ENCODE results near the gene PSME3. TPM values are rescaled to one million over a fixed set of nuclear protein-coding genes. Genes with fewer than 3 reads are reported as not detected.

PSME3 gene
- total RNA-seq, 1 experiment from 2014 or later: 163 TPM

DNA sequence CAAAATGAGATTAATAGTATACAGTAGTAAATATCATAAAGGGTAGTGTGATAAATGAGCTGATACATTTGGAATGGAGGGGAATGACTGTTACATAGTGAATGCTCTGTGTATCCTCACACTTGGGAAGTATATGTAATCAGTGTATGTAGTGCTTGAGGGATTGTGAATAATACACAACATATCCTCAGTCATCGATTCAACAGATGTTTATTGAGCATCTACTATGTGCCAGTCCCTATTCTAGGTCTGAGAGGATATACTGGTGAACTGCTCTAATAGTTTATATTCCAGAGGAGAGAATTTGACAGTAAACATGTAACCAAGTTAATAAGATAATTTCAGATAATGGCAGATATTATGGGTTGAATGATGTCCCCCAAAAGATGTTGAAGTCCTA, 5.7 kb upstream of the PSME3 start:
- Histone ChIP-seq H2AFZ (ENCODE audit: low read depth, low read length, poor library complexity, severe bottlenecking) (no peak overlapping the region), H3K9me2 (ENCODE audit: insufficient read depth) (no peaks in the 10 kb centered on the region), H3K4me3 (replicated peaks in 1 of 2; ENCODE audit: low read depth in 1 of 2, low read length in 2 of 2) (no peak overlapping the region), H3K4me1 (ENCODE audit: control insufficient read depth in 1 of 2, insufficient read depth in 2 of 2, low read length in 2 of 2) (peaks cover 7 to 24% of the 10 kb centered on the region in 2 experiments; a peak in 2 of 4 replicates), H3K36me3 (ENCODE audit: control insufficient read depth in 1 of 2, insufficient read depth in 2 of 2, low read length in 2 of 2) (no peaks in the 10 kb centered on the region), H3K27ac (ENCODE audit: low read depth, low read length) (no peak overlapping the region), H3K79me2 (ENCODE audit: insufficient read depth, low read length) (peaks cover 16% of the 10 kb centered on the region), H3K9me3 (ENCODE audit: control insufficient read depth in 1 of 2, insufficient read depth in 1 of 2, low read depth in 1 of 2, low read length in 2 of 2) (no peaks in the 10 kb centered on the region), H3K4me2 (ENCODE audit: low read length) (no peak overlapping the region), H3K9ac (ENCODE audit: low read length) (no peak overlapping the region), H4K20me1 (ENCODE audit: insufficient read depth) (no peaks in the 10 kb centered on the region), H3K27me3 (ENCODE audit: insufficient read depth, low read length) (no peaks in the 10 kb centered on the region)
- TF ChIP-seq JUND (IDR thresholded peaks at IDR 0.05) (no peak), SIN3A (IDR thresholded peaks at IDR 0.05; ENCODE audit: low read depth) (no peak), SP1 (IDR thresholded peaks at IDR 0.05; ENCODE audit: low read depth) (no peak), RAD21 (IDR thresholded peaks at IDR 0.05; ENCODE audit: low read depth) (no peak), YY1 (IDR thresholded peaks at IDR 0.05; ENCODE audit: extremely low read depth, insufficient replicate concordance, low read depth, low read length) (no peak), EZH2phosphoT487 (IDR thresholded peaks at IDR 0.05; ENCODE audit: borderline replicate concordance) (no peak), CBX3 (IDR thresholded peaks at IDR 0.05; ENCODE audit: low read depth) (no peak), POLR2AphosphoS5 (IDR thresholded peaks at IDR 0.05; ENCODE audit: low read depth, low read length) (no peak), MAX (IDR thresholded peaks at IDR 0.05) (no peak), ZFX (IDR thresholded peaks at IDR 0.05) (no peak), FOSL1 (IDR thresholded peaks at IDR 0.05; ENCODE audit: low read depth) (no peak), ZNF274 (IDR thresholded peaks at IDR 0.05; ENCODE audit: low read depth, low read length) (no peak), SRF (IDR thresholded peaks at IDR 0.05; ENCODE audit: low read depth) (no peak), CEBPB (IDR thresholded peaks at IDR 0.05; ENCODE audit: low read depth) (no peak), POLR2A (IDR thresholded peaks at IDR 0.05; ENCODE audit: borderline replicate concordance, extremely low read depth, insufficient read depth, insufficient read length) (no peak), TCF7L2 (IDR thresholded peaks at IDR 0.05; ENCODE audit: borderline replicate concordance, extremely low read depth, insufficient read depth, insufficient read length) (no peak), EZH2 (IDR thresholded peaks at IDR 0.05) (no peak), ELF1 (IDR thresholded peaks at IDR 0.05; ENCODE audit: borderline replicate concordance, low read depth) (no peak)
- TF ChIP-seq, protein P1, sequence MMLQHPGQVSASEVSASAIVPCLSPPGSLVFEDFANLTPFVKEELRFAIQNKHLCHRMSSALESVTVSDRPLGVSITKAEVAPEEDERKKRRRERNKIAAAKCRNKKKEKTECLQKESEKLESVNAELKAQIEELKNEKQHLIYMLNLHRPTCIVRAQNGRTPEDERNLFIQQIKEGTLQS (IDR thresholded peaks at IDR 0.05): no peak
- TF ChIP-seq, protein P2, sequence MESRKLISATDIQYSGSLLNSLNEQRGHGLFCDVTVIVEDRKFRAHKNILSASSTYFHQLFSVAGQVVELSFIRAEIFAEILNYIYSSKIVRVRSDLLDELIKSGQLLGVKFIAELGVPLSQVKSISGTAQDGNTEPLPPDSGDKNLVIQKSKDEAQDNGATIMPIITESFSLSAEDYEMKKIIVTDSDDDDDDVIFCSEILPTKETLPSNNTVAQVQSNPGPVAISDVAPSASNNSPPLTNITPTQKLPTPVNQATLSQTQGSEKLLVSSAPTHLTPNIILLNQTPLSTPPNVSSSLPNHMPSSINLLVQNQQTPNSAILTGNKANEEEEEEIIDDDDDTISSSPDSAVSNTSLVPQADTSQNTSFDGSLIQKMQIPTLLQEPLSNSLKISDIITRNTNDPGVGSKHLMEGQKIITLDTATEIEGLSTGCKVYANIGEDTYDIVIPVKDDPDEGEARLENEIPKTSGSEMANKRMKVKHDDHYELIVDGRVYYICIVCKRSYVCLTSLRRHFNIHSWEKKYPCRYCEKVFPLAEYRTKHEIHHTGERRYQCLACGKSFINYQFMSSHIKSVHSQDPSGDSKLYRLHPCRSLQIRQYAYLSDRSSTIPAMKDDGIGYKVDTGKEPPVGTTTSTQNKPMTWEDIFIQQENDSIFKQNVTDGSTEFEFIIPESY (IDR thresholded peaks at IDR 0.05; ENCODE audit: extremely low read depth, insufficient replicate concordance, low read length): no peak
- no TSS peak for BruUV-seq (replicated peaks)
- intact Hi-C loops (cut with micrococcal nuclease): no loop called here
- ChIA-PET CTCF (no interaction called here), RAD21 (ENCODE audit: low non-redundant PET in 1 of 2, low total read pairs in 2 of 2, uncharacterized antibody in 2 of 2, unreplicated experiment in 2 of 2) (no interaction called here), POLR2A (no interaction called here)
- DNase-seq (ENCODE audit: low read depth, low spot score) (no peak), ATAC-seq (no peak)
